Hematopoietic multipotent progenitor cell treated with erythropoietin and hydrocortisone succinate and interleukin-3 and kit ligand, for 6 days (in vitro differentiated cells): Measurements from ENCODE around the gene MBOAT2.
"Not testable (repeated sequence)": the region's sequence is repeated elsewhere in the genome, so short reads cannot be mapped to it uniquely, and the experiment has no call there.

ENCODE experiments used
- DNase-seq: peaks from one replicate; pipeline ENCODE4 v3.0.0-alpha.2; 2015

Gene MBOAT2

GRCh38 chr2:9003616-9004337, at the start of gene MBOAT2:
Gene MBOAT2 (minus strand): TSS chr2:9003684. CDS start chr2:9003614, 70 bp downstream.
- DNase-seq, result peak; percentile 92

GRCh38 chr2:9052821-9053533, 49.5 kb upstream of the MBOAT2 start:
- peak; percentile 79 for DNase-seq

- not testable (repeated sequence) for DNase-seq
Measured at GRCh38 chr2:9051451-9051850, 48.0 kb upstream of the MBOAT2 start.

GRCh38 chr2:9050122-9050809, 46.8 kb upstream of the MBOAT2 start:
- peak; percentile 43 for DNase-seq

- no peak for DNase-seq
Measured at GRCh38 chr2:9045595-9045994, 42.1 kb upstream of the MBOAT2 start.

GRCh38 chr2:9043491-9043890, 40.0 kb upstream of the MBOAT2 start:
- not testable (repeated sequence) for DNase-seq

GRCh38 chr2:9037166-9037565, 33.7 kb upstream of the MBOAT2 start:
- DNase-seq, result no peak

GRCh38 chr2:9033385-9034168, 30.1 kb upstream of the MBOAT2 start:
- DNase-seq, result peak; percentile 57

- no peak for DNase-seq
Measured at GRCh38 chr2:9032536-9033255, 29.2 kb upstream of the MBOAT2 start.

- DNase-seq, result no peak
Measured at GRCh38 chr2:9032121-9032520, 28.6 kb upstream of the MBOAT2 start.

GRCh38 chr2:9031246-9031645, 27.8 kb upstream of the MBOAT2 start:
- no peak for DNase-seq

GRCh38 chr2:9030841-9031240, 27.4 kb upstream of the MBOAT2 start:
- no peak for DNase-seq

- no peak for DNase-seq
Measured at GRCh38 chr2:9030190-9030589, 26.7 kb upstream of the MBOAT2 start.

GRCh38 chr2:9029721-9030120, 26.2 kb upstream of the MBOAT2 start:
- no peak for DNase-seq

GRCh38 chr2:9027884-9028283, 24.4 kb upstream of the MBOAT2 start:
- DNase-seq, result no peak

- DNase-seq, result no peak
Measured at GRCh38 chr2:9025746-9026145, 22.3 kb upstream of the MBOAT2 start.

- DNase-seq, result no peak
Measured at GRCh38 chr2:9024575-9024974, 21.1 kb upstream of the MBOAT2 start.

GRCh38 chr2:9021563-9022211, 18.2 kb upstream of the MBOAT2 start:
- no peak for DNase-seq

GRCh38 chr2:9020267-9020666, 16.8 kb upstream of the MBOAT2 start:
- DNase-seq, result peak; percentile 85

GRCh38 chr2:9018534-9018933, 15.1 kb upstream of the MBOAT2 start:
- DNase-seq, result no peak

GRCh38 chr2:9018109-9018508, 14.6 kb upstream of the MBOAT2 start:
- DNase-seq, result no peak

GRCh38 chr2:9017411-9017810, 13.9 kb upstream of the MBOAT2 start:
- DNase-seq, result peak; percentile 78
